GM19395 (cell line): Measurements from ENCODE around the gene KANK4.

ENCODE experiments used
- ATAC-seq: cut with Tn5 transposase; IDR thresholded peaks from one replicate; pipeline ENCODE4 v1.9.1; 2021; ENCODE audit warnings: mild to moderate bottlenecking, moderate library complexity; ENCODE audit not compliant: unreplicated experiment

The KANK4 gene

GRCh38 chr1:62337706-62338631 is 18.7 kb upstream of the KANK4 start:
- ATAC-seq: no peak

- ATAC-seq: no peak
Measured at GRCh38 chr1:62336995-62337705, 17.9 kb upstream of the KANK4 start.

- no peak for ATAC-seq
Measured at GRCh38 chr1:62336638-62336994, 17.4 kb upstream of the KANK4 start.

GRCh38 chr1:62335656-62336055 is 16.4 kb upstream of the KANK4 start:
- ATAC-seq: no peak

GRCh38 chr1:62334434-62334985 is 15.3 kb upstream of the KANK4 start:
- no peak for ATAC-seq

- no peak for ATAC-seq
Measured at GRCh38 chr1:62333441-62333840, 14.2 kb upstream of the KANK4 start.

- ATAC-seq: no peak
Measured at GRCh38 chr1:62327360-62328055, 8.3 kb upstream of the KANK4 start.

- no peak for ATAC-seq
Measured at GRCh38 chr1:62325681-62326080, 6.4 kb upstream of the KANK4 start.

- ATAC-seq: no peak
Measured at GRCh38 chr1:62325081-62325480, 5.8 kb upstream of the KANK4 start.

- no peak for ATAC-seq
Measured at GRCh38 chr1:62321446-62321845, 2.2 kb upstream of the KANK4 start.

GRCh38 chr1:62318320-62318755 is 896 bp downstream of the KANK4 start:
- ATAC-seq: no peak

- ATAC-seq: no peak
Measured at GRCh38 chr1:62317021-62317768, 2.0 kb downstream of the KANK4 start.

- ATAC-seq: no peak
Measured at GRCh38 chr1:62316135-62316534, 3.1 kb downstream of the KANK4 start.

GRCh38 chr1:62315387-62315786 is 3.8 kb downstream of the KANK4 start:
- no peak for ATAC-seq

- no peak for ATAC-seq
Measured at GRCh38 chr1:62314454-62315350, 4.5 kb downstream of the KANK4 start.

- no peak for ATAC-seq
Measured at GRCh38 chr1:62312698-62313097, 6.5 kb downstream of the KANK4 start.

- no peak for ATAC-seq
Measured at GRCh38 chr1:62311473-62311943, 7.7 kb downstream of the KANK4 start.

GRCh38 chr1:62309906-62310305 is 9.3 kb downstream of the KANK4 start:
- ATAC-seq: no peak

- ATAC-seq: no peak
Measured at GRCh38 chr1:62308606-62309005, 10.6 kb downstream of the KANK4 start.
